Psoas muscle (tissue), 8 donors: ENCODE measurements around the gene SSRP1. TPM values are rescaled to one million over a fixed set of nuclear protein-coding genes. Genes with fewer than 3 reads are reported as not detected.

Experiments
- ATAC-seq, 4 donors: fragments of 200-7000 bp; cut with Tn5 transposase; one replicate each; pipeline ENCODE4 v1.9.1; 2020; ENCODE audit warnings: moderate library complexity in 3 of 4, mild to moderate bottlenecking in 2 of 4
- DNase-seq, 2 donors: peaks; one replicate each; pipeline ENCODE4 v3.0.0-alpha.2; 2020
- H3K27ac ChIP-seq: fragments of 200-600 bp; one replicate; pipeline ENCODE4 v1.8.0; 2022
- H3K27me3 ChIP-seq, 3 donors: fragments of 200-600 bp in 1 of 3; one replicate each; pipeline versions ENCODE4 v1.6.1 to v1.8.0; 2013 to 2022; ENCODE audit warnings: low read length in 2 of 3, mild to moderate bottlenecking in 2 of 3, moderate library complexity in 1 of 3; ENCODE audit not compliant: insufficient read depth in 3 of 3
- H3K36me3 ChIP-seq, 2 donors: fragments of 200-600 bp in 1 of 2; one replicate each; pipeline versions ENCODE4 v1.6.1 to v1.8.0; 2013 to 2022; ENCODE audit warnings: low read depth in 1 of 2, mild to moderate bottlenecking in 1 of 2, moderate library complexity in 1 of 2; ENCODE audit not compliant: insufficient read depth in 1 of 2
- H3K4me1 ChIP-seq: fragments of 200-600 bp; one replicate; pipeline ENCODE4 v1.8.0; 2022
- H3K4me3 ChIP-seq: fragments of 200-600 bp; one replicate; pipeline ENCODE4 v1.8.0; 2022; ENCODE audit warnings: mild to moderate bottlenecking
- H3K9me3 ChIP-seq: fragments of 200-600 bp; one replicate; pipeline ENCODE4 v1.8.0; 2022
- CTCF ChIP-seq: fragments of 200-600 bp; IDR thresholded peaks from one replicate; pipeline ENCODE4 v1.8.0; 2022; ENCODE audit warnings: antibody characterized with exemption
- WGBS, 3 donors: extraction: QIAGEN DNeasy Blood & Tissue Kit; methylation state at CpG; one replicate each; pipeline versions ENCODE4 v1.1.6 to v1.1.7; 2013; 5-methylcytosine and 5-hydroxymethylcytosine counted together
- intact Hi-C, 2 donors: fragments of 100-400 bp; cut with DNase I; formaldehyde crosslinking; loops; one replicate each; pipeline versions ENCODE4 v1.11.0 to v1.14.2; 2022
- long read RNA-seq, 2 donors: library from polyadenylated mRNA; unstranded; transcript quantifications; one replicate each; pipeline ENCODE4 v2.0.0, GENCODE V29; 2021
- polyA plus RNA-seq, 3 donors: library from polyadenylated mRNA; stranded (reverse); fragments of 200-250 nt; gene quantifications; one replicate each; pipeline ENCODE4 v1.2.3, GENCODE V29; 2013
- total RNA-seq, 4 donors: library from RNA; stranded (reverse); fragmentation: NEBNext Ultra II Directional in 2 of 4; extraction: Animal tissue kit (Norgen Biotek cat#: 25700) in 2 of 4; gene quantifications; one replicate each; pipeline versions ENCODE4 v1.2.1 to v1.2.4, GENCODE V29; 2021 to 2023
- donor health status: healthy with polysubstance abuse.
- donor health status: DM: no; HTN: no; CAD: no; lungs with moderate emphysema.
- donor health status: Bipolar disorder and iron deficiency.
- donor health status: healthy.
- donor health status: DM: yes; HTN: yes; CAD: no.
- donor health status: DM: no; HTN: no; CAD: no.
- donor health status: DM: no; HTN: no; CAD: no.
- donor health status: DM: yes; HTN: yes; CAD: no.

Gene SSRP1
- total RNA-seq = 10 to 100 TPM; 69.0 to 94.0 (median 82.4) TPM
- polyA plus RNA-seq = 100 to 1,000 TPM; 101 to 138 (median 125) TPM
- long read RNA-seq, donor 1, transcript SSRP1-201 (17 exons, 2,819 nt) = major isoform, 23 of 48 reads
- long read RNA-seq, donor 1, partial matches to known transcripts = 20 of 48 reads
- long read RNA-seq, donor 1, other reads (novel, unspliced or antisense) = 5 of 48 reads
- long read RNA-seq, donor 2, transcript SSRP1-201 (17 exons, 2,819 nt) = major isoform, 77 of 139 reads
- long read RNA-seq, donor 2, partial matches to known transcripts = 51 of 139 reads
- long read RNA-seq, donor 2, other reads (novel, unspliced or antisense) = 11 of 139 reads

GRCh38 chr11:57335343-57336110 lies at the start of gene SSRP1:
Gene SSRP1, minus strand, starts transcription at chr11:57335892. Its CDS starts 771 bp downstream, at chr11:57335121.
- intact Hi-C loops = no loop called here
- ATAC-seq = peak; percentile 97 to 98 (median 98)
- TF ChIP-seq CTCF = no peak
- WGBS, 3 donors = 0 to 1% (median 0%) methylated on average over 58 to 69 of the region's 69 CpGs
- peak; percentile 90 to 94 for DNase-seq
- Histone ChIP-seq H3K9me3 (no peaks in the 10 kb centered on the region), H3K27me3 (no peaks in the 10 kb centered on the region), H3K4me3 (peak within 1 kb of the TSS; percentile 85), H3K36me3 (peaks cover 3 to 43% of the 10 kb centered on the region in 2 donors), H3K4me1 (peaks cover 18% of the 10 kb centered on the region), H3K27ac (peak within 1 kb of the TSS; percentile 81)

- peaks cover 2% of the 10 kb centered on the region for H3K4me1 ChIP-seq
- no peak within 1 kb of the TSS for H3K4me3 ChIP-seq
- intact Hi-C loops = no loop called here
- TF ChIP-seq CTCF = no peak
- no peaks in the 10 kb centered on the region for H3K36me3 ChIP-seq
- H3K27ac ChIP-seq = no peak within 1 kb of the TSS
- no peak for ATAC-seq
- peaks cover 0 to 5% (median 4%) of the 10 kb centered on the region in 3 donors for H3K27me3 ChIP-seq
- no peaks in the 10 kb centered on the region for H3K9me3 ChIP-seq
- no peak for DNase-seq
- WGBS, 3 donors = 65 to 79% (median 68%) methylated on average over 2 of the region's 2 CpGs
Measured at GRCh38 chr11:57380975-57381374, 45.3 kb upstream of the SSRP1 start, which contains the start of gene PRG3. Gene PRG3, minus strand, starts transcription at chr11:57381150. Its CDS starts 442 bp downstream, at chr11:57380708.

- Histone ChIP-seq H3K9me3 (no peaks in the 10 kb centered on the region), H3K4me3 (no peak overlapping the region), H3K27ac (no peak overlapping the region), H3K36me3 (no peaks in the 10 kb centered on the region), H3K27me3 (peaks cover 0 to 5% (median 4%) of the 10 kb centered on the region in 3 donors), H3K4me1 (no peaks in the 10 kb centered on the region)
- intact Hi-C loops = no loop called here
- TF ChIP-seq CTCF = no peak
- 17 to 23% (median 20%) methylated on average over 10 of the region's 10 CpGs for WGBS, 3 donors
- ATAC-seq = no peak
- DNase-seq = no peak
Measured at GRCh38 chr11:57379732-57380131, 44.0 kb upstream of the SSRP1 start.

GRCh38 chr11:57378186-57378585 lies 42.5 kb upstream of the SSRP1 start:
- no peak overlapping the region for H3K4me3 ChIP-seq
- no peaks in the 10 kb centered on the region for H3K36me3 ChIP-seq
- no peak for TF ChIP-seq CTCF
- ATAC-seq = no peak
- peaks cover 0 to 5% (median 4%) of the 10 kb centered on the region in 3 donors for H3K27me3 ChIP-seq
- no peak for DNase-seq
- no peaks in the 10 kb centered on the region for H3K4me1 ChIP-seq
- no peak overlapping the region for H3K27ac ChIP-seq
- H3K9me3 ChIP-seq = no peaks in the 10 kb centered on the region
- intact Hi-C loops = no loop called here
